Tibial artery (tissue), 4 donors: Measurements from ENCODE around the gene ATP11A.

ENCODE experiments used
- DNase-seq, 2 donors: peaks; one replicate each; pipeline ENCODE4 v3.0.0-alpha.2; 2019
- H3K27ac ChIP-seq, 2 donors: fragments of 200-600 bp; sonication (generic) in 1 of 2; 1 replicate in 1 of 2; 2 replicates in 1 of 2; pipeline ENCODE4 v1.5.1; 2018 to 2019; ENCODE audit warnings: mild to moderate bottlenecking in 1 of 2
- H3K27me3 ChIP-seq, 2 donors: fragments of 200-600 bp; sonication (generic) in 1 of 2; one replicate each; pipeline versions ENCODE4 v1.5.1 to v1.6.0; 2016 to 2019
- H3K36me3 ChIP-seq, 3 donors: fragments of 200-600 bp; sonication (generic) in 2 of 3; one replicate each; pipeline ENCODE4 v1.5.1; 2016 to 2019; ENCODE audit warnings: mild to moderate bottlenecking in 2 of 3
- H3K4me1 ChIP-seq, 4 donors: fragments of 200-600 bp; sonication (generic) in 2 of 4; 1 replicate in 3 of 4; 2 replicates in 1 of 4; pipeline ENCODE4 v1.5.1; 2016 to 2019
- H3K4me3 ChIP-seq, 2 donors: fragments of 200-600 bp; sonication (generic) in 1 of 2; 1 replicate in 1 of 2; 2 replicates in 1 of 2; pipeline ENCODE4 v1.5.1; 2018 to 2019; ENCODE audit warnings: mild to moderate bottlenecking in 2 of 2
- H3K9me3 ChIP-seq, 3 donors: fragments of 200-600 bp; sonication (generic) in 1 of 3; one replicate each; pipeline ENCODE4 v1.5.1; 2016 to 2019
- CTCF ChIP-seq, 2 experiments: fragments of 200-600 bp in 1 of 2; fragments of 450-650 bp in 1 of 2; IDR thresholded peaks; one replicate each; pipeline ENCODE4 v1.5.1; 2017 to 2019; ENCODE audit warnings: antibody characterized with exemption in 2 of 2, mild to moderate bottlenecking in 1 of 2, moderate library complexity in 1 of 2
- intact Hi-C: fragments of 100-400 bp; cut with DNase I; formaldehyde crosslinking; loops from one replicate; pipeline ENCODE4 v1.15.0; 2023; ENCODE audit warnings: low total_unique reads

The ATP11A gene

GRCh38 chr13:112833551-112834257 is 143.9 kb downstream of the ATP11A start:
- H3K4me1 ChIP-seq = no peaks in the 10 kb centered on the region
- peaks cover 21 to 81% (median 55%) of the 10 kb centered on the region in 3 donors for H3K36me3 ChIP-seq
- no peak overlapping the region for H3K4me3 ChIP-seq
- no peak overlapping the region for H3K27ac ChIP-seq
- H3K27me3 ChIP-seq = no peaks in the 10 kb centered on the region
- no peak for TF ChIP-seq CTCF (IDR thresholded peaks at IDR 0.05)
- intact Hi-C loops = no loop called here
- no peaks in the 10 kb centered on the region for H3K9me3 ChIP-seq
- peak in 1 of 2 donors; percentile 51 for DNase-seq

- Histone ChIP-seq H3K36me3 (peaks cover 23 to 84% (median 55%) of the 10 kb centered on the region in 3 donors), H3K27me3 (no peaks in the 10 kb centered on the region), H3K4me3 (no peak overlapping the region), H3K4me1 (no peaks in the 10 kb centered on the region), H3K9me3 (no peaks in the 10 kb centered on the region), H3K27ac (no peak overlapping the region)
- DNase-seq = no peak
- TF ChIP-seq CTCF (IDR thresholded peaks at IDR 0.05) = no peak
- intact Hi-C loops = no loop called here
Measured at GRCh38 chr13:112835344-112835743, 145.5 kb downstream of the ATP11A start.

GRCh38 chr13:112835796-112836195 is 146.0 kb downstream of the ATP11A start:
- Histone ChIP-seq H3K36me3 (peaks cover 23 to 84% (median 55%) of the 10 kb centered on the region in 3 donors), H3K27me3 (no peaks in the 10 kb centered on the region), H3K4me3 (no peak overlapping the region), H3K27ac (no peak overlapping the region), H3K9me3 (no peaks in the 10 kb centered on the region), H3K4me1 (no peaks in the 10 kb centered on the region)
- intact Hi-C loops = no loop called here
- no peak for DNase-seq
- TF ChIP-seq CTCF (IDR thresholded peaks at IDR 0.05) = no peak

- Histone ChIP-seq H3K4me3 (no peak overlapping the region), H3K9me3 (no peaks in the 10 kb centered on the region), H3K27me3 (no peaks in the 10 kb centered on the region), H3K36me3 (peaks cover 15 to 73% (median 44%) of the 10 kb centered on the region in 3 donors), H3K27ac (no peak overlapping the region), H3K4me1 (peaks cover 0 to 7% (median 0%) of the 10 kb centered on the region in 4 donors)
- no peak for DNase-seq
- no peak for TF ChIP-seq CTCF (IDR thresholded peaks at IDR 0.05)
- intact Hi-C loops = no loop called here
Measured at GRCh38 chr13:112836940-112837339, 147.1 kb downstream of the ATP11A start.

- no peak for DNase-seq
- no peaks in the 10 kb centered on the region for H3K9me3 ChIP-seq
- TF ChIP-seq CTCF (IDR thresholded peaks at IDR 0.05) = no peak
- peaks cover 0 to 12% (median under 1%) of the 10 kb centered on the region in 4 donors for H3K4me1 ChIP-seq
- H3K4me3 ChIP-seq = no peak overlapping the region
- no peak overlapping the region for H3K27ac ChIP-seq
- H3K27me3 ChIP-seq = no peaks in the 10 kb centered on the region
- intact Hi-C loops = no loop called here
- H3K36me3 ChIP-seq = peaks cover 9 to 67% (median 38%) of the 10 kb centered on the region in 3 donors
Measured at GRCh38 chr13:112837371-112838037, 147.7 kb downstream of the ATP11A start.
